ENCODE measurements around the gene PCYT2. TPM values are rescaled to one million over a fixed set of nuclear protein-coding genes. Genes with fewer than 3 reads are reported as not detected.

Gene PCYT2
- total RNA-seq, 1 experiment from 2014 or later, result 51.5 TPM

- Histone ChIP-seq H3K4me3 (replicated peaks in 1 of 2; ENCODE audit: low read depth in 1 of 2, low read length in 2 of 2) (no peak overlapping the region), H2AFZ (ENCODE audit: low read depth, low read length, poor library complexity, severe bottlenecking) (no peak overlapping the region), H3K4me1 (ENCODE audit: control insufficient read depth in 1 of 2, insufficient read depth in 2 of 2, low read length in 2 of 2) (peaks cover 16 to 26% of the 10 kb centered on the region in 2 experiments), H3K36me3 (ENCODE audit: control insufficient read depth in 1 of 2, insufficient read depth in 2 of 2, low read length in 2 of 2) (peaks cover 0 to 13% of the 10 kb centered on the region in 2 experiments; a peak in 2 of 4 replicates), H3K27ac (ENCODE audit: low read depth, low read length) (no peak overlapping the region), H3K27me3 (ENCODE audit: insufficient read depth, low read length) (no peaks in the 10 kb centered on the region), H3K79me2 (ENCODE audit: insufficient read depth, low read length) (peaks cover 8% of the 10 kb centered on the region; the same call in 1 of the 2 replicates), H3K9me3 (ENCODE audit: control insufficient read depth in 1 of 2, insufficient read depth in 1 of 2, low read depth in 1 of 2, low read length in 2 of 2) (no peaks in the 10 kb centered on the region), H3K9me2 (ENCODE audit: insufficient read depth) (no peaks in the 10 kb centered on the region), H3K4me2 (ENCODE audit: low read length) (no peak overlapping the region), H4K20me1 (ENCODE audit: insufficient read depth) (no peaks in the 10 kb centered on the region), H3K9ac (ENCODE audit: low read length) (no peak overlapping the region)
- no TSS peak for BruUV-seq (replicated peaks)
- ChIA-PET CTCF (no interaction called here), RAD21 (ENCODE audit: low non-redundant PET in 1 of 2, low total read pairs in 2 of 2, uncharacterized antibody in 2 of 2, unreplicated experiment in 2 of 2) (no interaction called here), POLR2A (no interaction called here)
- no peak for DNase-seq (ENCODE audit: low read depth, low spot score)
- ATAC-seq, result no peak
- intact Hi-C loops (cut with micrococcal nuclease), result no loop called here
- TF ChIP-seq RAD21 (IDR thresholded peaks at IDR 0.05; ENCODE audit: low read depth) (no peak), CTCF (IDR thresholded peaks at IDR 0.05 in 2 of 3, conservative IDR thresholded peaks at IDR 0.05 in 1 of 3; ENCODE audit: borderline replicate concordance in 1 of 3, insufficient read depth in 1 of 3, low read depth in 2 of 3, low read length in 2 of 3) (peak in 2 of 3 experiments; percentile 24; a peak in 2 of 6 replicates)
Observed at GRCh38 chr17:81907219-81908145, 3.7 kb downstream of the PCYT2 start.

- no peak overlapping the region for H3K4me3 ChIP-seq (replicated peaks in 1 of 2; ENCODE audit: low read depth in 1 of 2, low read length in 2 of 2)
- peaks cover 8% of the 10 kb centered on the region; the same call in 1 of the 2 replicates for H3K79me2 ChIP-seq (ENCODE audit: insufficient read depth, low read length)
- H3K4me1 ChIP-seq (ENCODE audit: control insufficient read depth in 1 of 2, insufficient read depth in 2 of 2, low read length in 2 of 2), result peaks cover 8 to 26% of the 10 kb centered on the region in 2 experiments
- RAD21 ChIA-PET (ENCODE audit: low non-redundant PET in 1 of 2, low total read pairs in 2 of 2, uncharacterized antibody in 2 of 2, unreplicated experiment in 2 of 2), result no interaction called here
- intact Hi-C loops (cut with micrococcal nuclease), result no loop called here
- ATAC-seq (peak; percentile 37), DNase-seq (ENCODE audit: low read depth, low spot score) (no peak)
- BruUV-seq (replicated peaks), result no TSS peak
- H4K20me1 ChIP-seq (ENCODE audit: insufficient read depth), result no peaks in the 10 kb centered on the region
- no peak overlapping the region for H3K4me2 ChIP-seq (ENCODE audit: low read length)
- TF ChIP-seq CEBPB (IDR thresholded peaks at IDR 0.05; ENCODE audit: low read depth) (no peak), TCF7L2 (IDR thresholded peaks at IDR 0.05; ENCODE audit: borderline replicate concordance, extremely low read depth, insufficient read depth, insufficient read length) (no peak), CTCF (IDR thresholded peaks at IDR 0.05 in 2 of 3, conservative IDR thresholded peaks at IDR 0.05 in 1 of 3; ENCODE audit: borderline replicate concordance in 1 of 3, insufficient read depth in 1 of 3, low read depth in 2 of 3, low read length in 2 of 3) (peak; percentile 71 to 99 (median 79)), RAD21 (IDR thresholded peaks at IDR 0.05; ENCODE audit: low read depth) (peak; percentile 92), YY1 (IDR thresholded peaks at IDR 0.05; ENCODE audit: extremely low read depth, insufficient replicate concordance, low read depth, low read length) (no peak), POLR2AphosphoS5 (IDR thresholded peaks at IDR 0.05; ENCODE audit: low read depth, low read length) (no peak; the same call in 1 of the 2 replicates)
- H2AFZ ChIP-seq (ENCODE audit: low read depth, low read length, poor library complexity, severe bottlenecking), result no peak overlapping the region
- H3K9ac ChIP-seq (ENCODE audit: low read length), result no peak overlapping the region
- H3K36me3 ChIP-seq (ENCODE audit: control insufficient read depth in 1 of 2, insufficient read depth in 2 of 2, low read length in 2 of 2), result peaks cover 0 to 13% of the 10 kb centered on the region in 2 experiments; a peak in 2 of 4 replicates
- CTCF ChIA-PET, result no interaction called here
- no peaks in the 10 kb centered on the region for H3K27me3 ChIP-seq (ENCODE audit: insufficient read depth, low read length)
- H3K9me3 ChIP-seq (ENCODE audit: control insufficient read depth in 1 of 2, insufficient read depth in 1 of 2, low read depth in 1 of 2, low read length in 2 of 2), result no peaks in the 10 kb centered on the region
- H3K9me2 ChIP-seq (ENCODE audit: insufficient read depth), result no peaks in the 10 kb centered on the region
- POLR2A ChIA-PET, result no interaction called here
- no peak overlapping the region for H3K27ac ChIP-seq (ENCODE audit: low read depth, low read length)
Observed at GRCh38 chr17:81906476-81907218, 4.6 kb downstream of the PCYT2 start.
